CD14-positive monocyte (primary cell): ENCODE measurements around the gene DLGAP4. TPM values are rescaled to one million over a fixed set of nuclear protein-coding genes. Genes with fewer than 3 reads are reported as not detected.

Experiments used
- DNase-seq, 3 donors: peaks; one replicate each; pipeline ENCODE4 v3.0.0-alpha.2; 2011 to 2022
- H2AFZ ChIP-seq: 2 replicates; pipeline ENCODE4 v1.6.0; 2012; ENCODE audit warnings: mild to moderate bottlenecking, low read depth, low read length, inconsistent platforms; ENCODE audit not compliant: insufficient read depth, poor library complexity, severe bottlenecking
- H3K27ac ChIP-seq, 2 donors: 1 replicate in 1 of 2; 2 replicates in 1 of 2; pipeline ENCODE4 v1.5.1; 2012 to 2013; ENCODE audit warnings: low read length in 2 of 2, control low read depth in 1 of 2, inconsistent platforms in 1 of 2, low read depth in 1 of 2, mild to moderate bottlenecking in 1 of 2
- H3K27me3 ChIP-seq, 2 donors: one replicate each; pipeline versions ENCODE4 v1.6.0 to v1.6.1; 2011 to 2013; ENCODE audit warnings: low read length in 2 of 2; ENCODE audit not compliant: control insufficient read depth in 2 of 2, insufficient read depth in 2 of 2
- H3K36me3 ChIP-seq, 2 donors: replicated peaks in 1 of 2; 1 replicate in 1 of 2; 2 replicates in 1 of 2; pipeline versions ENCODE4 v1.5.1 to v1.6.1; 2012 to 2013; ENCODE audit warnings: low read length in 2 of 2, control low read depth in 1 of 2, inconsistent platforms in 1 of 2, mild to moderate bottlenecking in 1 of 2; ENCODE audit not compliant: insufficient read depth in 2 of 2, control insufficient read depth in 1 of 2
- H3K4me1 ChIP-seq, 2 donors: 1 replicate in 1 of 2; 2 replicates in 1 of 2; pipeline versions ENCODE4 v1.5.1 to v1.6.1; 2012 to 2013; ENCODE audit warnings: low read length in 2 of 2, control low read depth in 1 of 2, inconsistent platforms in 1 of 2, mild to moderate bottlenecking in 1 of 2, moderate library complexity in 1 of 2; ENCODE audit not compliant: insufficient read depth in 2 of 2, control insufficient read depth in 1 of 2
- H3K4me2 ChIP-seq: replicated peaks from 2 replicates; pipeline ENCODE3; 2012; ENCODE audit warnings: low read length, moderate library complexity, mild to moderate bottlenecking; ENCODE audit not compliant: poor library complexity, severe bottlenecking; ENCODE audit errors: extremely low read depth
- H3K4me3 ChIP-seq, 3 experiments: fragments of 200-600 bp in 1 of 3; sonication (generic) in 1 of 3; replicated peaks in 1 of 3; 1 replicate in 2 of 3; 2 replicates in 1 of 3; pipeline ENCODE4 v1.5.1; 2011 to 2013; ENCODE audit warnings: low read length in 3 of 3, mild to moderate bottlenecking in 3 of 3, control low read depth in 2 of 3, low read depth in 2 of 3, inconsistent platforms in 1 of 3, moderate library complexity in 1 of 3
- H3K79me2 ChIP-seq: 2 replicates; pipeline ENCODE4 v1.6.0; 2012; ENCODE audit warnings: mild to moderate bottlenecking, control low read depth, inconsistent platforms, low read length, moderate library complexity; ENCODE audit not compliant: insufficient read depth
- H3K9ac ChIP-seq: 2 replicates; pipeline ENCODE4 v1.6.0; 2017; ENCODE audit warnings: low read length, mild to moderate bottlenecking; ENCODE audit not compliant: insufficient read depth, poor library complexity, severe bottlenecking
- H3K9me3 ChIP-seq, 2 donors: replicated peaks in 1 of 2; 1 replicate in 1 of 2; 2 replicates in 1 of 2; pipeline versions ENCODE4 v1.5.1 to v1.6.1; 2012 to 2013; ENCODE audit warnings: low read length in 2 of 2, control low read depth in 1 of 2; ENCODE audit not compliant: control insufficient read depth in 1 of 2, insufficient read depth in 1 of 2
- H4K20me1 ChIP-seq: 2 replicates; pipeline ENCODE4 v1.6.0; 2012; ENCODE audit warnings: mild to moderate bottlenecking, low read length, control low read depth, moderate library complexity; ENCODE audit not compliant: insufficient read depth
- H3K27ac Mint-ChIP-seq, 7 donors: one replicate each; pipeline ENCODE4 v1.8.0; 2020; ENCODE audit warnings: mild to moderate bottlenecking in 7 of 7, mixed read lengths in 7 of 7, moderate library complexity in 6 of 7, inconsistent platforms in 2 of 7
- H3K27me3 Mint-ChIP-seq, 3 donors: one replicate each; pipeline ENCODE4 v1.8.0; 2021 to 2022; ENCODE audit warnings: low read depth in 3 of 3, mild to moderate bottlenecking in 3 of 3, mixed read lengths in 3 of 3, moderate library complexity in 3 of 3, inconsistent platforms in 1 of 3
- H3K36me3 Mint-ChIP-seq, 2 donors: one replicate each; pipeline ENCODE4 v1.8.0; 2020; ENCODE audit warnings: mixed read lengths in 2 of 2, inconsistent platforms in 1 of 2, mild to moderate bottlenecking in 1 of 2
- H3K4me1 Mint-ChIP-seq: one replicate; pipeline ENCODE4 v1.8.0; 2020; ENCODE audit warnings: mild to moderate bottlenecking, mixed read lengths
- H3K4me3 Mint-ChIP-seq, 2 donors: one replicate each; pipeline ENCODE4 v1.8.0; 2020; ENCODE audit warnings: mild to moderate bottlenecking in 2 of 2, mixed read lengths in 2 of 2, moderate library complexity in 1 of 2
- H3K9me3 Mint-ChIP-seq, 7 donors: one replicate each; pipeline ENCODE4 v1.8.0; 2020 to 2022; ENCODE audit warnings: mixed read lengths in 7 of 7, mild to moderate bottlenecking in 6 of 7, moderate library complexity in 6 of 7, inconsistent platforms in 2 of 7
- CTCF ChIP-seq: fragments of 200-600 bp; IDR thresholded peaks from one replicate; pipeline ENCODE4 v1.8.0; 2022; ENCODE audit warnings: antibody characterized with exemption, mild to moderate bottlenecking
- WGBS: methylation state at CpG from one replicate; pipeline ENCODE4 v1.1.5; 2013; ENCODE audit warnings: missing lambda C conversion rate; ENCODE audit not compliant: insufficient coverage; 5-methylcytosine and 5-hydroxymethylcytosine counted together
- intact Hi-C, 2 donors: fragments of 100-400 bp; cut with micrococcal nuclease; formaldehyde crosslinking; loops; one replicate each; pipeline versions ENCODE4 v1.15.0 to v1.15.1; 2023
- polyA plus RNA-seq, 3 donors: library from polyadenylated mRNA; depleted of rRNA in 1 of 3; unstranded in 2 of 3; stranded (reverse) in 1 of 3; fragments of 300-500 nt in 2 of 3; fragments of >200 nt in 1 of 3; fragmentation: Illumina TruSeq in 2 of 3; gene quantifications; 1 replicate in 2 of 3; 2 replicates in 1 of 3; pipeline ENCODE4 v1.2.3, GENCODE V29; 2012 to 2021

DLGAP4 gene
- polyA plus RNA-seq, 3 donors: 9.9 to 52.7 (median 17.6) TPM

- Histone ChIP-seq H3K4me2 (no peak overlapping the region), H3K36me3 (no peaks in the 10 kb centered on the region), H3K4me3 (no peak overlapping the region), H3K9ac (no peak overlapping the region), H4K20me1 (no peaks in the 10 kb centered on the region), H3K79me2 (no peaks in the 10 kb centered on the region), H3K27ac (no peak overlapping the region), H3K27me3 (peaks cover 0 to 9% of the 10 kb centered on the region in 2 donors), H3K4me1 (no peaks in the 10 kb centered on the region), H3K9me3 (no peaks in the 10 kb centered on the region), H2AFZ (no peak overlapping the region)
- Mint-ChIP-seq H3K36me3 (no peaks in the 10 kb centered on the region), H3K4me3 (no peak overlapping the region), H3K9me3 (no peaks in the 10 kb centered on the region), H3K27ac (no peak overlapping the region), H3K27me3 (peaks cover 20 to 24% (median 24%) of the 10 kb centered on the region in 3 donors), H3K4me1 (no peaks in the 10 kb centered on the region)
- WGBS: 85% methylated on average over 3 of the region's 3 CpGs
- intact Hi-C loops: no loop called here
- TF ChIP-seq CTCF: no peak
- DNase-seq: no peak
These were observed 7.3 kb downstream of the DLGAP4 start for GRCh38 chr20:36313476-36313875.

- peaks cover 17 to 21% (median 21%) of the 10 kb centered on the region in 3 donors for H3K27me3 Mint-ChIP-seq
- 75% methylated on average over 2 of the region's 11 CpGs for WGBS
- no peaks in the 10 kb centered on the region for H3K9me3 ChIP-seq
These were observed 7.8 kb downstream of the DLGAP4 start for GRCh38 chr20:36313926-36314325.

More at GRCh38 chr20:36313926-36314325, 7.8 kb downstream of the DLGAP4 start:
- H3K9ac ChIP-seq: no peak overlapping the region
- no peak overlapping the region for H3K27ac Mint-ChIP-seq
- peaks cover 0 to 6% of the 10 kb centered on the region in 2 donors for H3K27me3 ChIP-seq
- H3K79me2 ChIP-seq: no peaks in the 10 kb centered on the region
- no peak for DNase-seq
- no peaks in the 10 kb centered on the region for H4K20me1 ChIP-seq
- H3K4me2 ChIP-seq: no peak overlapping the region
- no peak overlapping the region for H3K4me3 ChIP-seq
- no peak overlapping the region for H3K4me3 Mint-ChIP-seq
- TF ChIP-seq CTCF: no peak
- H3K36me3 Mint-ChIP-seq: no peaks in the 10 kb centered on the region
- intact Hi-C loops: no loop called here
- H3K36me3 ChIP-seq: no peaks in the 10 kb centered on the region
- H3K27ac ChIP-seq: no peak overlapping the region
- H3K9me3 Mint-ChIP-seq: no peaks in the 10 kb centered on the region
- no peaks in the 10 kb centered on the region for H3K4me1 ChIP-seq
- H2AFZ ChIP-seq: no peak overlapping the region
- no peaks in the 10 kb centered on the region for H3K4me1 Mint-ChIP-seq
